H9 (cell line): ENCODE measurements around the gene MYO15B. TPM values are rescaled to one million over a fixed set of nuclear protein-coding genes. Genes with fewer than 3 reads are reported as not detected.

Experiments used
- DNase-seq: peaks from one replicate; pipeline ENCODE4 v3.0.0-alpha.2; 2017
- H2AFZ ChIP-seq: one replicate; pipeline ENCODE4 v1.6.1; 2013; ENCODE audit warnings: mild to moderate bottlenecking, low read length, control low read depth, moderate library complexity
- H2AK5ac ChIP-seq: 2 replicates; pipeline ENCODE4 v1.6.1; 2013; ENCODE audit warnings: low read length, control low read depth, mixed read lengths; ENCODE audit not compliant: insufficient read length
- H2BK120ac ChIP-seq: one replicate; pipeline ENCODE4 v1.6.1; 2013; ENCODE audit warnings: low read depth, mild to moderate bottlenecking, low read length, control low read depth, inconsistent platforms; ENCODE audit not compliant: poor library complexity, severe bottlenecking
- H2BK12ac ChIP-seq: 2 replicates; pipeline ENCODE4 v1.6.1; 2013; ENCODE audit warnings: low read length, control low read depth, mixed read lengths, low read depth; ENCODE audit not compliant: insufficient read length
- H2BK15ac ChIP-seq: 2 replicates; pipeline ENCODE4 v1.6.1; 2013; ENCODE audit warnings: low read depth, low read length, control low read depth
- H2BK20ac ChIP-seq: one replicate; pipeline ENCODE4 v1.6.1; 2013; ENCODE audit warnings: low read depth, mild to moderate bottlenecking, low read length, control low read depth, inconsistent platforms; ENCODE audit not compliant: poor library complexity, severe bottlenecking
- H2BK5ac ChIP-seq: 2 replicates; pipeline ENCODE4 v1.6.1; 2013; ENCODE audit warnings: low read length, control low read depth, mixed read lengths; ENCODE audit not compliant: insufficient read length
- H3K14ac ChIP-seq: 2 replicates; pipeline ENCODE4 v1.6.1; 2013; ENCODE audit warnings: low read length, control low read depth; ENCODE audit not compliant: insufficient read depth
- H3K18ac ChIP-seq: 2 replicates; pipeline ENCODE4 v1.6.1; 2013; ENCODE audit warnings: low read depth, mild to moderate bottlenecking, mixed read lengths, low read length, control low read depth; ENCODE audit not compliant: insufficient read length
- H3K23ac ChIP-seq: 2 replicates; pipeline ENCODE4 v1.6.1; 2013; ENCODE audit warnings: low read length, control low read depth, mixed read lengths, low read depth; ENCODE audit not compliant: insufficient read length
- H3K23me2 ChIP-seq: 2 replicates; pipeline ENCODE4 v1.6.1; 2013; ENCODE audit warnings: low read depth, mild to moderate bottlenecking, mixed read lengths, low read length, control low read depth; ENCODE audit not compliant: insufficient read length, poor library complexity, severe bottlenecking
- H3K27ac ChIP-seq: 2 replicates; pipeline ENCODE4 v1.5.1; 2013; ENCODE audit warnings: low read length, control low read depth, mixed read lengths, low read depth; ENCODE audit not compliant: insufficient read length
- H3K27me3 ChIP-seq: 2 replicates; pipeline ENCODE4 v1.6.1; 2013; ENCODE audit warnings: low read length, control low read depth, inconsistent platforms; ENCODE audit not compliant: insufficient read depth
- H3K4ac ChIP-seq: 2 replicates; pipeline ENCODE4 v1.6.1; 2013; ENCODE audit warnings: low read depth, mild to moderate bottlenecking, control low read depth, inconsistent platforms, low read length, moderate library complexity
- H3K4me1 ChIP-seq: 2 replicates; pipeline ENCODE4 v1.6.1; 2013; ENCODE audit warnings: low read length, control low read depth, inconsistent platforms; ENCODE audit not compliant: insufficient read depth
- H3K4me2 ChIP-seq: 2 replicates; pipeline ENCODE4 v1.6.1; 2013; ENCODE audit warnings: low read length, control low read depth, mixed read lengths; ENCODE audit not compliant: insufficient read length, insufficient read depth
- H3K56ac ChIP-seq: 2 replicates; pipeline ENCODE4 v1.6.1; 2013; ENCODE audit warnings: low read depth, mild to moderate bottlenecking, mixed read lengths, low read length, control low read depth; ENCODE audit not compliant: insufficient read length
- H3K79me1 ChIP-seq: 2 replicates; pipeline ENCODE4 v1.6.1; 2013; ENCODE audit warnings: low read depth, mild to moderate bottlenecking, moderate library complexity, low read length, control low read depth, inconsistent platforms; ENCODE audit not compliant: insufficient read depth, poor library complexity, severe bottlenecking
- H3K79me2 ChIP-seq: 2 replicates; pipeline ENCODE4 v1.6.1; 2013; ENCODE audit warnings: low read length, control low read depth, inconsistent platforms; ENCODE audit not compliant: insufficient read depth
- H3K9ac ChIP-seq: 2 replicates; pipeline ENCODE4 v1.6.1; 2013; ENCODE audit warnings: low read length, control low read depth, mixed read lengths; ENCODE audit not compliant: insufficient read length; ENCODE audit errors: extremely low read depth
- H3K9me3 ChIP-seq: one replicate; pipeline ENCODE4 v1.6.1; 2013; ENCODE audit warnings: low read depth, low read length, inconsistent platforms; ENCODE audit not compliant: control insufficient read depth
- H3T11ph ChIP-seq: one replicate; pipeline ENCODE4 v1.6.1; 2013; ENCODE audit warnings: mild to moderate bottlenecking, low read length, control low read depth, inconsistent platforms
- H4K20me1 ChIP-seq: one replicate; pipeline ENCODE4 v1.6.1; 2013; ENCODE audit not compliant: control insufficient read depth, insufficient read length, insufficient read depth
- H4K5ac ChIP-seq: 2 replicates; pipeline ENCODE4 v1.6.1; 2013; ENCODE audit warnings: low read depth, mild to moderate bottlenecking, mixed read lengths, low read length, control low read depth; ENCODE audit not compliant: insufficient read length
- H4K8ac ChIP-seq: replicated peaks from 2 replicates; pipeline ENCODE4 v1.6.1; 2013; ENCODE audit warnings: low read length, control low read depth, mixed read lengths, low read depth; ENCODE audit not compliant: insufficient read length
- H4K91ac ChIP-seq: 2 replicates; pipeline ENCODE4 v1.6.1; 2013; ENCODE audit warnings: low read depth, mild to moderate bottlenecking, moderate library complexity, mixed read lengths, low read length, control low read depth; ENCODE audit not compliant: insufficient read length
- H3K27ac Mint-ChIP-seq, 3 experiments: 2 replicates in 2 of 3; 3 replicates in 1 of 3; pipeline ENCODE4 v1.8.0; 2020 to 2021; ENCODE audit warnings: mixed read lengths in 3 of 3, mild to moderate bottlenecking in 1 of 3, moderate library complexity in 1 of 3
- H3K27me3 Mint-ChIP-seq: 2 replicates; pipeline ENCODE4 v1.8.0; 2021; ENCODE audit warnings: low read depth, mild to moderate bottlenecking, moderate library complexity, mixed read lengths
- H3K36me3 Mint-ChIP-seq, 3 experiments: 2 replicates in 2 of 3; 3 replicates in 1 of 3; pipeline ENCODE4 v1.8.0; 2020 to 2021; ENCODE audit warnings: low read depth in 3 of 3, mixed read lengths in 3 of 3; ENCODE audit not compliant: insufficient read depth in 1 of 3
- H3K4me1 Mint-ChIP-seq, 2 experiments: 2 replicates each; pipeline ENCODE4 v1.8.0; 2020; ENCODE audit warnings: mixed read lengths in 2 of 2
- H3K4me3 Mint-ChIP-seq, 2 experiments: 2 replicates in 1 of 2; 3 replicates in 1 of 2; pipeline ENCODE4 v1.8.0; 2020 to 2021; ENCODE audit warnings: mild to moderate bottlenecking in 2 of 2, mixed read lengths in 2 of 2, moderate library complexity in 1 of 2
- H3K9me3 Mint-ChIP-seq, 2 experiments: 2 replicates in 1 of 2; 3 replicates in 1 of 2; pipeline ENCODE4 v1.8.0; 2020; ENCODE audit warnings: mild to moderate bottlenecking in 2 of 2, mixed read lengths in 2 of 2, moderate library complexity in 1 of 2
- CTCF ChIP-seq: fragments of 200-600 bp; sonication (generic); conservative IDR thresholded peaks from 3 replicates; pipeline ENCODE4 v1.8.0; 2021; ENCODE audit warnings: antibody characterized with exemption, mild to moderate bottlenecking
- WGBS: extraction: QIAGEN DNeasy Blood & Tissue Kit; methylation state at CpG from one replicate; pipeline ENCODE4 v1.1.7; 2013; ENCODE audit warnings: missing lambda C conversion rate, low lambda C conversion rate, mixed read lengths; ENCODE audit not compliant: insufficient read length; ENCODE audit errors: extremely low coverage; 5-methylcytosine and 5-hydroxymethylcytosine counted together
- total RNA-seq: library from RNA; stranded (reverse); gene quantifications from 2 replicates; pipeline ENCODE4 v1.2.1, GENCODE V29; 2021

The MYO15B gene
- total RNA-seq, 1 experiment from 2014 or later, result 41.9 TPM

DNA sequence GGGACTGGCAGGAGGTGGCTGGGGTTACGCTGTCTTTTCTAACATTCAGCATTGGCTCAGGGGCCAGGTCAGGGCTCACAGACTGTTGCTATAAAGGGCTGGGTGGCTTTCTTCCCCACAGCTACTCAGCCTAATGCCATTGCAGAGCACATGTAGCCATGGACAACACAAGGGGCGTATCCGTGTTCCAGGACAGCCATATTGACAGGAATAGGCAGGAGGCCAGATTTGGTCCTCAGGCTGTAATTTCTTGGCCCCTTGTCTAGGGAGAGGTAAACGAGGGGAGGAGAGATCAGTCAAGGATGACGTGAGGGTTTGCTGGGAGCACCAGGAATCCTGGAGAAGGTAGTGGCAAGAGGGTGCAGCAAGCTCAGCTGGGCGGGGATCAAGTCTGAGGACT lies 21.2 kb upstream of the MYO15B start:
- peak overlapping the region in 1 of 3 experiments; percentile 85; a peak in 2 of 7 replicates for H3K27ac Mint-ChIP-seq
- Histone ChIP-seq H4K5ac (no peak overlapping the region), H2BK20ac (no peak overlapping the region), H2BK120ac (no peak overlapping the region), H2BK12ac (no peak overlapping the region), H3K27ac (no peak overlapping the region), H2BK15ac (no peak overlapping the region), H4K20me1 (no peaks in the 10 kb centered on the region), H3K79me1 (no peaks in the 10 kb centered on the region), H2AFZ (no peak overlapping the region), H3K18ac (no peak overlapping the region), H2AK5ac (no peak overlapping the region), H3K4ac (no peak overlapping the region), H3K79me2 (no peaks in the 10 kb centered on the region), H3K23ac (no peak overlapping the region), H3K4me1 (no peaks in the 10 kb centered on the region), H3K27me3 (no peaks in the 10 kb centered on the region), H3K23me2 (no peaks in the 10 kb centered on the region), H2BK5ac (no peak overlapping the region), H3K56ac (no peak overlapping the region), H3K9me3 (no peaks in the 10 kb centered on the region), H4K91ac (no peak overlapping the region), H3K9ac (no peak overlapping the region), H4K8ac (no peak overlapping the region), H3K14ac (no peak overlapping the region), H3T11ph (no peak overlapping the region), H3K4me2 (no peak overlapping the region)
- H3K36me3 Mint-ChIP-seq, result peaks cover 0 to 35% (median 16%) of the 10 kb centered on the region in 3 experiments; a peak in 5 of 7 replicates
- no peak for TF ChIP-seq CTCF
- H3K9me3 Mint-ChIP-seq, result no peaks in the 10 kb centered on the region
- no peaks in the 10 kb centered on the region for H3K27me3 Mint-ChIP-seq
- no peak for DNase-seq
- H3K4me3 Mint-ChIP-seq, result no peak overlapping the region
- no peaks in the 10 kb centered on the region for H3K4me1 Mint-ChIP-seq
- WGBS, result no CpG with 5 or more reads among the region's 6 CpGs
